HEK293T (cell line): ENCODE data around the gene FBLN2.

Source experiments
- BHLHE40 ChIP-seq: fragments of 450-650 bp; IDR thresholded peaks from 2 replicates; pipeline ENCODE4 v1.6.1; 2016; ENCODE audit warnings: mild to moderate bottlenecking, moderate library complexity, borderline replicate concordance
- CTBP1 ChIP-seq: fragments of 450-650 bp; IDR thresholded peaks from 2 replicates; pipeline ENCODE4 v1.6.1; 2016; ENCODE audit warnings: borderline replicate concordance
- FOXA1 ChIP-seq: fragments of 450-650 bp; IDR thresholded peaks from 2 replicates; pipeline ENCODE4 v1.6.1; 2016; ENCODE audit warnings: mild to moderate bottlenecking
- LEF1 ChIP-seq: fragments of 450-650 bp; IDR thresholded peaks from 2 replicates; pipeline ENCODE4 v1.6.1; 2017; ENCODE audit warnings: mild to moderate bottlenecking, borderline replicate concordance
- SP1 ChIP-seq: fragments of 450-650 bp; IDR thresholded peaks from 2 replicates; pipeline ENCODE4 v1.6.1; 2017
- SUZ12 ChIP-seq: fragments of 450-650 bp; IDR thresholded peaks from 2 replicates; pipeline ENCODE4 v1.6.1; 2016; ENCODE audit warnings: mild to moderate bottlenecking

- TF ChIP-seq SP1 (no peak), SUZ12 (no peak), CTBP1 (no peak), LEF1 (no peak), FOXA1 (no peak), BHLHE40 (no peak)
These were observed 138.6 kb downstream of the FBLN2 start for GRCh38 chr3:13687517-13687943.
